K562 (cell line): ENCODE results near the gene ZNF331. TPM values are rescaled to one million over a fixed set of nuclear protein-coding genes. Genes with fewer than 3 reads are reported as not detected.

Experiments used
- BRD9 ChIP-seq: fragments of 450-650 bp; IDR thresholded peaks from 2 replicates; pipeline ENCODE4 v1.6.1; 2018; ENCODE audit warnings: low read depth; ENCODE audit not compliant: partially characterized antibody
- EP400 ChIP-seq: fragments of 450-650 bp; IDR thresholded peaks from 2 replicates; pipeline ENCODE4 v1.6.1; 2017; ENCODE audit warnings: antibody characterized with exemption, mild to moderate bottlenecking, moderate library complexity
- GATAD2A ChIP-seq: fragments of 450-650 bp; IDR thresholded peaks from 2 replicates; pipeline ENCODE4 v1.6.1; 2017
- MAFF ChIP-seq: IDR thresholded peaks from 2 replicates; pipeline ENCODE4 v1.6.1; 2012; ENCODE audit warnings: low read length, improper control_type of control experiment
- REST ChIP-seq, 2 experiments: fragments of 450-650 bp; formaldehyde crosslinking in 1 of 2; IDR thresholded peaks; 2 replicates each; pipeline versions ENCODE4 v1.4.0 to v1.6.1; 2014 to 2020; ENCODE audit warnings: mild to moderate bottlenecking in 2 of 2, borderline replicate concordance in 1 of 2, low read depth in 1 of 2
- TOE1 ChIP-seq, 2 experiments: fragments of 450-650 bp in 1 of 2; sonication (generic) in 1 of 2; formaldehyde crosslinking in 1 of 2; IDR thresholded peaks; 2 replicates each; pipeline versions ENCODE4 v1.7.1 to v1.8.0; 2016 to 2022; ENCODE audit warnings: borderline replicate concordance in 2 of 2, mild to moderate bottlenecking in 2 of 2, antibody characterized with exemption in 1 of 2, inconsistent platforms in 1 of 2, low read depth in 1 of 2, missing genetic modification reagents in 1 of 2, moderate library complexity in 1 of 2
- ZFPM2 ChIP-seq: fragments of 250-450 bp; sonication (Bioruptor Pico); IDR thresholded peaks from 2 replicates; pipeline ENCODE4 v1.5.1; 2022; ENCODE audit warnings: mild to moderate bottlenecking
- ZNF274 ChIP-seq: IDR thresholded peaks from 2 replicates; pipeline ENCODE4 v1.6.1; 2011; ENCODE audit warnings: low read depth, mild to moderate bottlenecking, low read length, moderate library complexity, borderline replicate concordance
- ZNF318 ChIP-seq, 2 experiments: fragments of 450-650 bp; IDR thresholded peaks; 2 replicates each; pipeline ENCODE4 v1.6.1; 2016; ENCODE audit warnings: mild to moderate bottlenecking in 2 of 2, borderline replicate concordance in 1 of 2, low read depth in 1 of 2, moderate library complexity in 1 of 2
- ZNF561 ChIP-seq: fragments of 450-650 bp; formaldehyde crosslinking; conservative IDR thresholded peaks from 2 replicates; pipeline ENCODE4 v1.4.0; 2020; ENCODE audit warnings: mild to moderate bottlenecking, moderate library complexity
- polyA plus RNA-seq, 8 experiments: library from polyadenylated mRNA; depleted of rRNA in 4 of 8; stranded (reverse) in 5 of 8; unstranded in 3 of 8; fragments of >200 nt; fragmentation: Nextera tagmentation in 2 of 8; fragmentation: Illumina TruSeq in 1 of 8; extraction: Ambion mirVana in 2 of 8; extraction: Trizol in 1 of 8; gene quantifications; 2 replicates each; pipeline versions ENCODE4 v1.2.1 to v1.2.3, GENCODE V29; 2011 to 2014; ENCODE audit warnings: inconsistent platforms in 1 of 8, missing spikeins in 1 of 8
- total RNA-seq, 7 experiments: library from RNA; depleted of rRNA in 6 of 7; stranded (reverse); fragments of >200 nt in 6 of 7; fragmentation: Illumina TruSeq in 2 of 7; extraction: Trizol in 2 of 7; gene quantifications; 2 replicates each; pipeline versions ENCODE4 v1.2.1 to v1.2.3, GENCODE V29; 2011 to 2021; ENCODE audit warnings: low replicate concordance in 1 of 7

The ZNF331 gene
- total and polyA plus RNA-seq, 9 of the 15 experiments (the other 6 are each of a cell fraction or from before 2014, with no cell fraction given) = 0.23 to 2.7 (median 0.76) TPM

GRCh38 chr19:53536225-53536548, 1.8 kb upstream of the ZNF331 start (continued):
- no peak for TF ChIP-seq ZNF318 (IDR thresholded peaks at IDR 0.05; ENCODE audit: borderline replicate concordance in 1 of 2, low read depth in 1 of 2)
- no peak for TF ChIP-seq ZFPM2 (CRISPR knock-in tag)
- TF ChIP-seq TOE1 (IDR thresholded peaks at IDR 0.05; ENCODE audit: borderline replicate concordance) = no peak
- TF ChIP-seq TOE1 (CRISPR knock-in tag; IDR thresholded peaks at IDR 0.05; ENCODE audit: borderline replicate concordance, low read depth) = no peak
- TF ChIP-seq GATAD2A = no peak
- TF ChIP-seq MAFF = no peak
- no peak for TF ChIP-seq EP400
- TF ChIP-seq BRD9 = no peak
- no peak for TF ChIP-seq REST (IDR thresholded peaks at IDR 0.05; ENCODE audit: borderline replicate concordance)
- no peak for TF ChIP-seq REST (CRISPR knock-in tag; IDR thresholded peaks at IDR 0.05; ENCODE audit: low read depth)
- no peak for TF ChIP-seq ZNF274
- TF ChIP-seq ZNF561 (CRISPR knock-in tag) = no peak
